Fibroblast of pulmonary artery (primary cell): ENCODE measurements around the gene APP.

ENCODE experiments used
- DNase-seq: peaks from one replicate; pipeline ENCODE4 v3.0.0-alpha.2; 2010; ENCODE audit warnings: low read depth
- H3K4me3 ChIP-seq: replicated peaks from 2 replicates; pipeline ENCODE4 v1.5.1; 2011; ENCODE audit warnings: low read depth, mild to moderate bottlenecking, control low read depth, low read length, moderate library complexity
- CTCF ChIP-seq: IDR thresholded peaks from 2 replicates; pipeline ENCODE4 v1.5.1; 2011; ENCODE audit warnings: mild to moderate bottlenecking, control low read depth, low read length, inconsistent platforms; ENCODE audit errors: missing control alignments

APP gene

GRCh38 chr21:26061437-26061836 lies 109.1 kb downstream of the APP start:
- no peak for TF ChIP-seq CTCF
- peak; percentile 88 for DNase-seq
- no peak overlapping the region for H3K4me3 ChIP-seq

DNA sequence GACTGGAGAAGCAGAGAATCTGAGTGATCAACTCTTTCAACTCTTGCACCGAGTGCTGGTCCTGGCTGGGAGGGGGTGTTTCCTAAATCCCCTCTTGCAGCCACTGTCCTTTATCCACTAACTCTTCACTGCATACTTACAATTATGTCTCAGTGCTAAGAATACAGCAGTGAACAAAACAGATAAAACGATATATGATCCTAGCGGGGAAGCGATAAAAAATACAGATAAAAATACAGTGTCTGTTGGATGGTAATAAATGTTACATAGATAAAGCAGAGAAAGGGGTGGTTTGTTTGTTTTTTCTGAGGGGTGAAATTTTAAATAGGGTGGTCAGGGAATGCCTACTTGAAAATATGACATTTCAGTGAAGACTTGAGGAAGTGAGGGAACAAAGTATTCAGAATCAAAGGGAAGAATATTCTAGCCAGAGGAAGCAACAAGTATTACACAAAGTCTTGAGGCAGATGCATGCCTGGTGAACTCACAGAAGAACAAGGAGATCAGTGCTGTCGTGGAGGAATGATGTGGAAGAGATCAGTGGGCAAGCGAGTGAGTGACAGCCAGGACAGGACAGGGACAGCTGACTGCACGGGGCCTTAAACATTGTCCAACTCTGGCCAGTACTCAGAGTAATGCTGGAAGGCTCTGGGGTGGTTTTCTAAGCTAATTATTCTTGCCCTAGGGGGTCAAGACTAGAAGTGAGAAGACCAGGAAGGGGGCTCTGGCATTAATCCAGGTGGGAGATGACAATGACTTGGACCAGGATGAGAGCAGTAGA lies 110.0 kb downstream of the APP start:
- DNase-seq: no peak
- TF ChIP-seq CTCF: no peak
- H3K4me3 ChIP-seq: no peak overlapping the region

DNA sequence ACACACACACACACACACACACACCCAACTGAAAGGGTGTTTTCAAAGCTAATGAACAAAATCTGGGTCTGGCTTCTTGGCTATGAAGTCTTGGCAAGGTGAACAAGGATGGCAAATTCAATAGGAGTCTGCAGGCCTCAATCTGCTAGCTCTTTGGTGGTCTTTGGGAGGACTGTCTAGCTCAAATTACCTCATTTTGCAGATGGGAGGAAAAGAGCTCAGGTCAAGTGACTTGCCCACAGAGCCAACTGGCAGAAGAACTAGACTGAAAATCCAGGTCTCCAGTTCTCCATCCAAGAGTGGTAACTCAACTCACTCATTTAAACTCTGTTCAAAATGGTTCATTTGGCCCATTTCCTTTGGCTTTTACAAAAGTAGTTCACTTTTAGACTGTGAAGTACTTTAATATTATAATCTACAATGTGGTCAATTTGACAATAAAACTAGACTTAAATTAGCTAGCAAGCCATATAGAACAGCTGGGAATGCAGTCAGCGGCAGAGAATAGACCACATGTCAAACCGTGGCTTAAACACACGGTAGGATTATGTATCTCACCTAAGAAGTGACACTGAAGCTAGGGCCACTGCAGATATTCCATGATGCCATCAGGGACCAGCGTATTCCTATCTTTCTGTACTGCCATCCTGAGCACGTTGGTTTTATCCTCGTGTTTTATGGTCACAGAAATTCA lies 112.9 kb downstream of the APP start:
- no peak for TF ChIP-seq CTCF
- H3K4me3 ChIP-seq: no peak overlapping the region
- DNase-seq: no peak

DNA sequence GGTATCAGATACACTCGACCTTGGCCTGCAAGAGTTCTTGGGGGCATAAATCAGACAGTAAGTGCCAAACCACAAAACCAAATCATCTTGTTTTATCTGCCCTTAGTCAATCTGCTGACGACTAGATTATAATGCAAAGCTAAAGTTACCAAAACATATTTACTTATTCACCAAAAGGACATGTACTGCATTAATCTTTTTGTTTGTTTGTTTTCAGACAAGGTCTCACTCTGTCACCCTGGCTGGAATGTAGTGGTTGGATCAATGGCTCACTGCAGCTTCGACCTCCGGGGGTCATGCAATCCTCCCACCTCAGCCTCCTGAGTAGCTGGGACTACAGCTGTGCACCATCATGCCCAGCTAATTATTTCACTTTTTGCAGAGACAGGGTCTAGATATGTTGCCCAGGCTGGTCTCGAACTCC lies 114.7 kb downstream of the APP start:
- H3K4me3 ChIP-seq: no peak overlapping the region
- DNase-seq: no peak
- no peak for TF ChIP-seq CTCF

DNA sequence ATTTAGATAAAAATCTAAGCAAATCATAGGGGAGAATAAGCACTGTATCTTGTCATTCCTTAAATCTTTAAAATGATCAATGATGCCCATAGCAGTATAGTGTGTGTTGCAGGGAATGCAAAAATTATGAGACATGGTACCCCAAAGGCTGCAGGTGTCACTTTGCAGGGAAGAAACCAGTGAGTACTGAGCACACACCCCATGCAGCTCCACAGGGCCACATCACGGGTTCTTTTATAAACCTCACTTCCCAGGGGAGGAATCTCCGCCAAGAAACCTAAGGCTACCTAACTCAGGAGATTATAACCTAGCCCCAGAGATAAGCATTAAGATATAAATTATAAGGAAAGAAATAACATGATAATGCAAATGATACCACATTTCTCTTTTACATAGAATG lies 115.6 kb downstream of the APP start:
- TF ChIP-seq CTCF: no peak
- DNase-seq: no peak
- H3K4me3 ChIP-seq: no peak overlapping the region

- TF ChIP-seq CTCF: no peak
Measured at GRCh38 chr21:26052057-26052456, 118.5 kb downstream of the APP start.

DNA sequence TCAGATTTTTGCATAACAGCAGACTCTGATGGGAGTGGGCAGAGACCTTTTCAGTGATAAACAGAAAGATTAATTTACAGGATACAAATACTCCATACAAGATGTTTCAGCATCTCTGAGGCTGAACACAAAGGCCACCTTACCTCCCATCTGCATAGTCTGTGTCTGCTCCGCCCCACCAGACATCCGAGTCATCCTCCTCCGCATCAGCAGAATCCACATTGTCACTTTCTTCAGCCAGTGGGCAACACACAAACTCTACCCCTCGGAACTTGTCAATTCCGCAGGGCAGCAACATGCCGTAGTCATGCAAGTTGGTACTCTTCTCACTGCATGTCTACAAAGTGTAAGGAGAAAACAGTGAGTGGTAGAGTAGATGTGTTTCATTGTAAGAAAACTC lies 119.7 kb downstream of the APP start:
- no peak for TF ChIP-seq CTCF
- H3K4me3 ChIP-seq: no peak overlapping the region
- no peak for DNase-seq

More at GRCh38 chr21:26052057-26052456, 118.5 kb downstream of the APP start:
- no peak overlapping the region for H3K4me3 ChIP-seq
- no peak for DNase-seq
